Left ventricle myocardium inferior (tissue), 1 donor: Measurements from ENCODE around the gene LMO2. TPM values are rescaled to one million over a fixed set of nuclear protein-coding genes. Genes with fewer than 3 reads are reported as not detected.

Experiments
- DNase-seq: peaks from one replicate; pipeline ENCODE4 v3.0.0-alpha.2; 2020
- H3K27ac ChIP-seq: fragments of 200-600 bp; replicated peaks from 2 replicates; pipeline ENCODE4 v1.8.0; 2021
- H3K27me3 ChIP-seq: fragments of 200-600 bp; 2 replicates; pipeline ENCODE4 v1.8.0; 2021; ENCODE audit warnings: low read depth
- H3K36me3 ChIP-seq: fragments of 200-600 bp; 2 replicates; pipeline ENCODE4 v1.8.0; 2021
- H3K4me1 ChIP-seq: fragments of 200-600 bp; 2 replicates; pipeline ENCODE4 v1.8.0; 2021
- H3K4me3 ChIP-seq: fragments of 200-600 bp; 2 replicates; pipeline ENCODE4 v1.8.0; 2021; ENCODE audit warnings: mild to moderate bottlenecking, moderate library complexity
- H3K9me3 ChIP-seq: fragments of 200-600 bp; replicated peaks from 2 replicates; pipeline ENCODE4 v1.8.0; 2021
- intact Hi-C: fragments of 100-400 bp; cut with micrococcal nuclease; formaldehyde crosslinking; loops from one replicate; pipeline ENCODE4 v1.11.0; 2022
- total RNA-seq: library from RNA; stranded (reverse); fragmentation: NEBNext Ultra II Directional; extraction: Animal tissue kit (Norgen Biotek cat#: 25700); gene quantifications from one replicate; pipeline ENCODE4 v1.2.1, GENCODE V29; 2021
- TF ChIP-seq, protein P1 (sequence below): fragments of 200-600 bp; IDR thresholded peaks from 2 replicates; pipeline ENCODE4 v1.8.0; 2021; ENCODE audit warnings: antibody characterized with exemption, mild to moderate bottlenecking, borderline replicate concordance
- donor health status: DM: no; HTN: yes; CAD: no; lungs with severe emphysema.

Gene LMO2
- total RNA-seq, 1 donor from 2014 or later, result 8.4 TPM

DNA sequence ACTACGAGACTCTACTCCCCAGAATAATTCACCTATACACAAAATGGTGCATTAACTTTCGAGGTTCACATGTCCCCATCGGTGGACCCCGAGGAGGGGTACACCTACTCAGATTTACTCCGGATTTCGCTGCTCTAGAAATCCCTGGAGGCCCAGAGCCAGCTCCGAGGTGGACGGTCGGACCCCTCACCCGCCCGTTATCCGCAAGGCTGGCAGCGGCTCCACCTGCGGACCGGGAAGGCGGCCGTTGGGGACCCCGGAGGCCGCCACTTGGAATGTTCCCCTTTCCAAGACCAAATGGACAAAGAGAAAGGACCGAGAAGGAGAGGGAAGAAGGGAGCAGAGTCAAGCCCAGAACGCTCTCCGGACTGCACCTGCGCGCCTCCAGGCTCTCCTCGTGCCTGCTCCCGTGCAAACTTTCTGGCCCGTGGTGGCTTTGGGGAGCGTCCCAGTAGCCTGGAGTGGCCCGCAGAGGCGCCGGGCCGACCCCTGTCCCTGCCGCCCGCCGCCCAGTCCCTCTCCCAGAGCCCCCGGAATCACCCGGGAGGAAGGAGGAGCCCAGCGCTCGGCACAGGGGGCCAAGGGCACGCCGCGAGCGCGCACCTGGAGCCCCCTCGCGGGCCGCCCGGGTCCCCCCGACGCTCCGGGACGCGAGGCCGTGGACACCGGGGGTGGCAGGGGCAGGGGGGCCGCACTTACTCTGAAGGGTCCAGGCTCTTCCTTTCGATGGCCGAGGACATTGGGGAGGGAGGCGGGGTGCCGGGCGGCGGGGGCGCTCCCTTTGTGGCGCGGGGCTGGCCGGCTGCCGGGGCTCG is 23.0 kb downstream of the LMO2 start:
- H3K27me3 ChIP-seq, result peaks cover 39% of the 10 kb centered on the region
- H3K36me3 ChIP-seq, result no peaks in the 10 kb centered on the region
- H3K4me3 ChIP-seq, result peak overlapping the region; percentile 78
- no peak for DNase-seq
- H3K9me3 ChIP-seq, result no peaks in the 10 kb centered on the region
- TF ChIP-seq, protein P1, sequence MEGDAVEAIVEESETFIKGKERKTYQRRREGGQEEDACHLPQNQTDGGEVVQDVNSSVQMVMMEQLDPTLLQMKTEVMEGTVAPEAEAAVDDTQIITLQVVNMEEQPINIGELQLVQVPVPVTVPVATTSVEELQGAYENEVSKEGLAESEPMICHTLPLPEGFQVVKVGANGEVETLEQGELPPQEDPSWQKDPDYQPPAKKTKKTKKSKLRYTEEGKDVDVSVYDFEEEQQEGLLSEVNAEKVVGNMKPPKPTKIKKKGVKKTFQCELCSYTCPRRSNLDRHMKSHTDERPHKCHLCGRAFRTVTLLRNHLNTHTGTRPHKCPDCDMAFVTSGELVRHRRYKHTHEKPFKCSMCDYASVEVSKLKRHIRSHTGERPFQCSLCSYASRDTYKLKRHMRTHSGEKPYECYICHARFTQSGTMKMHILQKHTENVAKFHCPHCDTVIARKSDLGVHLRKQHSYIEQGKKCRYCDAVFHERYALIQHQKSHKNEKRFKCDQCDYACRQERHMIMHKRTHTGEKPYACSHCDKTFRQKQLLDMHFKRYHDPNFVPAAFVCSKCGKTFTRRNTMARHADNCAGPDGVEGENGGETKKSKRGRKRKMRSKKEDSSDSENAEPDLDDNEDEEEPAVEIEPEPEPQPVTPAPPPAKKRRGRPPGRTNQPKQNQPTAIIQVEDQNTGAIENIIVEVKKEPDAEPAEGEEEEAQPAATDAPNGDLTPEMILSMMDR, result no peak
- peak overlapping the region; percentile 91 for H3K27ac ChIP-seq
- peaks cover 47% of the 10 kb centered on the region for H3K4me1 ChIP-seq
- intact Hi-C loops, result loop anchor here (10.0 kb wide), 1 partner anchor 66 kb away; no protein-coding TSS in a partner anchor

DNA sequence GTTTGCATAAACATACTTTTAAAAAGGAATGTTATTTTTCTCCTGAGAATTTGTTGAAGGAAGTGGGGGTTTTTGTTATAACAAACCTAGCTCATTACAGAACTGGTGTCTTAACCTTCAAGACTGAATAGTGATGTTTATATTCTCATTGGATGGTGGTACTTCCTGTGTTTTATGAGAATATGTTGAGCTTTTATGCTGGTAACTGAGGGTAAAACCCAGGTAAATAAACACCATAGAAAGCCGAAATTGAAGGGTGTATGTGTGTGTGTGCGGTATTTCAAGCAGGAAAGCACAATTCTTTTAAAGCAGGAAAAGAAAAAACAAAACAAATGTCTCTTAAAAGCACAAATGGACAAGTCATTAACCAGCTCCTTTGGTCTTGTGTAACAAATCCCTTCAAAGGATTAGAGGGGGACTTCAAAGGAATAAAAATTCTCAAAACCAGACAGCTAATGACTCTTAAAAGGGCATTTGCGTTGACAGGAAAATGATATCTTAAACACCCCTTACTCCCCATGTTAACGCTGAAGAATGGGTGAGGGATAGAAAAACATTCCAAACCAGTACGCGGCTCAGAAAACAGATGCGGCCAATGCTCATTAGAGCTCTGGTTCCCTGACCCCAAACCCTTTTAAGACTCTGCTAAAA is 23.8 kb downstream of the LMO2 start:
- Histone ChIP-seq H3K27me3 (peaks cover 39% of the 10 kb centered on the region), H3K4me1 (peaks cover 47% of the 10 kb centered on the region)

DNA sequence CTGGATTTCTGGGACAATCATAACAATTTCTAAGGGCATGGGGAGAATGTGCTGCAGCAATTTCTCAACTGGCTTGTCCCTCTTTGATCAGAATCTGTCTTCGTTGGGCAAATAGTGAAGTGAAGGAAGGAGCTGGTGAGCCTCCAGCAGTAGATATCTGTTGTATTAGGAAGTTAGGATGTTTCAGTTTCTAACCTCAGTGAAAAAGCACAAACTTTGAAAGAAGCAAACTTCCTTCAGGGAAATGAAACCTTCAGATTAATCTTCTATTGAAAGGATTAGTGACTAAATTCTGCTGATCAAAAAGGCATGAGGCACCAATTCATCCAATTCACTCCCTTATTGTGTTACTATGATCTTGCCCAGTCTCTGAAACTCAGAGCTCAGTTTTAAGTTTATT is 24.3 kb downstream of the LMO2 start:
- Histone ChIP-seq H3K27me3 (peaks cover 37% of the 10 kb centered on the region), H3K4me1 (peaks cover 47% of the 10 kb centered on the region), H3K4me3 (peak overlapping the region; percentile 78), H3K9me3 (no peaks in the 10 kb centered on the region), H3K27ac (peak overlapping the region; percentile 91), H3K36me3 (no peaks in the 10 kb centered on the region)
- intact Hi-C loops, result loop anchor here (10.0 kb wide), 1 partner anchor 67 kb away; no protein-coding TSS in a partner anchor
- no peak for DNase-seq
- TF ChIP-seq, protein P1, result no peak

More for the DNA sequence above, 23.8 kb downstream of the LMO2 start:
- intact Hi-C loops, result loop anchor here (10.0 kb wide), 1 partner anchor 67 kb away; no protein-coding TSS in a partner anchor
- DNase-seq, result no peak
- H3K27ac ChIP-seq, result peak overlapping the region; percentile 91
- H3K9me3 ChIP-seq, result no peaks in the 10 kb centered on the region
- TF ChIP-seq, protein P1, result no peak
- peak overlapping the region; percentile 78 for H3K4me3 ChIP-seq
- H3K36me3 ChIP-seq, result no peaks in the 10 kb centered on the region

DNA sequence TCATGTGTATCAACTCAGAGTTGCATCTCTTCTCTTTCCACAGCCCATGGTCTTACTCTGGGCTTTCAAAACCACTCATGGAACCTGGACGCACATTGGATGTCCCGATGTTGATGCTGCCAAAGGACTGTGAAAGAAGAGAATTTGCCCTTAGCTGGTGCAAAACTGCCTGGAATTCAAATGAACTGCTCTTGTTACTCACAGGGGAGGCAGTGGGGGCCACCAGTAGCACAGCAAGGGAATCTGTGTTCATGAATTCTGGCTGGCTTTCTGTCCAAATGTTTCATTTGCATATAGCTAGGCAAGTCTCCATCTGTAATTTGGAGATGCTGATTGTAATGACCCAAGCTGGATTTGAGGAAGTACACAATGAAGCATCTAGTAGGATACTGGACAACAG is 24.9 kb downstream of the LMO2 start:
- no peak for DNase-seq
- no peak overlapping the region for H3K4me3 ChIP-seq
- intact Hi-C loops, result loop anchor here (10.0 kb wide), 1 partner anchor 68 kb away; no protein-coding TSS in a partner anchor
- TF ChIP-seq, protein P1, result no peak
- H3K4me1 ChIP-seq, result peaks cover 41% of the 10 kb centered on the region
- no peaks in the 10 kb centered on the region for H3K9me3 ChIP-seq
- H3K27me3 ChIP-seq, result peaks cover 33% of the 10 kb centered on the region
- no peak overlapping the region for H3K27ac ChIP-seq
- no peaks in the 10 kb centered on the region for H3K36me3 ChIP-seq

DNA sequence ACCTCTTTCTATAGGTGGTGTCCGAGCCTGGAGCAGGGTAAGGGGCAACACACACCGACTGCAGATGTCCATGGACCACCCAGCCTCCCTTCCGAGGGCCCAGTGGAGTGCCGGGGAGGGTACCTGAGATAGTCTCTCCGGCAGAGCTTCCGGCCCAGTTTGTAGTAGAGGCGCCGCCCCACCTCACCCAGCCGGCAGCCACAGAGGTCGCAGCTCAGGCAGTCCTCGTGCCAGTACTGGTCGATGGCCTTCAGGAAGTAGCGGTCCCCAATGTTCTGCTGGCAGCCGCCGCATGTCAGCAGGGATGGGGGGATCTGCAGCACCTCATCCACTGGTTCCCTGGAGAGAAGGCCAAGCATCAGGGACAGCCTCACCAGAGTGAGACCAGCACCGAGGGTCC is 27.4 kb downstream of the LMO2 start:
- Histone ChIP-seq H3K27me3 (peaks cover 29% of the 10 kb centered on the region), H3K9me3 (no peaks in the 10 kb centered on the region), H3K4me3 (no peak overlapping the region), H3K36me3 (no peaks in the 10 kb centered on the region), H3K27ac (no peak overlapping the region), H3K4me1 (peaks cover 28% of the 10 kb centered on the region)
- intact Hi-C loops, result loop anchor here (5.0 to 10.0 kb wide), 2 partner anchors 70 to 108 kb away; no protein-coding TSS in a partner anchor
- TF ChIP-seq, protein P1, result no peak
- DNase-seq, result no peak
